ENCODE results near the gene DST.
"Not testable (repeated sequence)": the region's sequence is repeated elsewhere in the genome, so short reads cannot be mapped to it uniquely, and the experiment has no call there.

DST gene

GRCh38 chr6:56518995-56519767 is 123.5 kb downstream of the DST start:
- no peak for DNase-seq (ENCODE audit: low read depth in 4 of 4, low spot score in 1 of 4)

DNA sequence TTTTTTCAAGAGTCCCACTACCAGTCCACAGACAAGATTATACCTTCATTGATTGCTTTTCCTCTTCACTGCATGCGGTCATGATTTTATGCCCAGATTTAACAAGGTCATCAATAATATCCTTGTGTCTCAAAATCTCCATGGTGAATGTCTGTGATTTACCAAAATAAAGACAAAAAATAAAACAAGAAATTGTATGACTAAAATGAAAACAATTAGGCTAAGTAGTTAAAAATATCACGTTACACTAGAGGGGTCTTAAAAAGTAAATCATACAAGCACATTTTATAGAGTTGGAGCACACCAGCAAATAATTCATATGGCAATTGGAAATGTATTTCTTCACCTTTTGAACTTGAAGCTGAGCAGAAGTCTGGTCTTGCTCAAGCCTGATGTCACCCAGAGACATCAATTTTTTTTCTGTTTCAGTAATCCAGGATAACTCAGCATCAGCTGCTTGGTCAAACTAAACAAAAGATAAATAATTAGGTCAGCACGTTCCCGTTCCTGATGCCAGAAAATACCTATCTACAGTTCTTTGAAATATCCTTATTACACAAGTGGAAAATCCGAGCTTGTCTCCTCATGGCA is 125.4 kb downstream of the DST start:
- DNase-seq (ENCODE audit: low read depth in 4 of 4, low spot score in 1 of 4), result no peak

GRCh38 chr6:56516003-56516402 is 126.7 kb downstream of the DST start:
- DNase-seq (ENCODE audit: low read depth in 4 of 4, low spot score in 1 of 4), result no peak

- DNase-seq (ENCODE audit: low read depth in 4 of 4, low spot score in 1 of 4), result no peak
Observed at GRCh38 chr6:56515081-56515905, 127.4 kb downstream of the DST start.

GRCh38 chr6:56514395-56514794 is 128.3 kb downstream of the DST start:
- no peak for DNase-seq (ENCODE audit: low read depth in 4 of 4, low spot score in 1 of 4)

DNA sequence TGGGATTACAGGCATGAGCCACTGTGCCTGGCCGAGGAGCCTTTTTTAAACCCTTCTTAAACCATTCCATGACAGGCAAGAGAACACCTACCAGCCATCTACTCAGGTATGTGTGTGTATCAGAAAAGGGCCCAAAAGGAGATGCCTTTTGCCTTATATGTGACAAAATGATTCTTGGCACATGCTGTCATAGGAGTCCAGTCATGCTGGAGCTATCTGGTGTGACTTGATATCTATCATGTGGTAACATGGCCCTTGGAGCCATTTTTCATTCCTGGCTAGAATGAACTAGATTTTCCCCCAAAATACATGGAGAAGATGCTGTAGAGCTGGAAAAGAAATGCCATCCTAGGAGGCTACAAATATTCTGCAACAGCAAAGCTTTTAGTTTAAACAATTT is 129.1 kb downstream of the DST start:
- DNase-seq (ENCODE audit: low read depth in 4 of 4, low spot score in 1 of 4), result no peak

- no peak for DNase-seq (ENCODE audit: low read depth in 4 of 4, low spot score in 1 of 4)
Observed at GRCh38 chr6:56511591-56511990, 131.1 kb downstream of the DST start.

DNA sequence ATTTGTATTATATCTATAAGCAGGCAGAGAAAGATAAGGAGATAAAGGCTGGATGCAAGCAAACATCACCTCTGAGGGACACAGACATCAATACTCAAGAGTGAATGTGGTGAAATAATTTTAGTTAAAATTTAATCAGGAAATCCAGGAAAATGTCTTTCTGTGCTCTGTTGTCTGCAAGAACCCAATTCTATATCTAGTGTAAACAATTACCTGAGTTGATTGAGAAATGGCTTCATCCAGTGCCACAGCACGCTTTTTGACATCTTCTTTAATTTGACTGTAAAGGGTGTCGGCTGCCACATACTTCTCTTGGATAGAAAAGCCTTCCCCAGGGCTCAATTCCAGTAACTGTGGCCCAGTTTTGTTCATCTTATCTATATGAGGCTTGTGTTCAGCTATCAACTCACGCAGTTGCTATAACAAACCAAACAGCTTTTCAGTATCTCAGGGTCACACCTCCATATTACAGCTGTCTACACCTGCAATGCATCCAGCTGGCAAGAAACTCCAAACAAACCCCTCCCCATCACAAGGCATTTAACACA is 131.6 kb downstream of the DST start:
- no peak for DNase-seq (ENCODE audit: low read depth in 4 of 4, low spot score in 1 of 4)

- no peak for DNase-seq (ENCODE audit: low read depth in 4 of 4, low spot score in 1 of 4)
Observed at GRCh38 chr6:56509031-56509430, 133.7 kb downstream of the DST start.

DNA sequence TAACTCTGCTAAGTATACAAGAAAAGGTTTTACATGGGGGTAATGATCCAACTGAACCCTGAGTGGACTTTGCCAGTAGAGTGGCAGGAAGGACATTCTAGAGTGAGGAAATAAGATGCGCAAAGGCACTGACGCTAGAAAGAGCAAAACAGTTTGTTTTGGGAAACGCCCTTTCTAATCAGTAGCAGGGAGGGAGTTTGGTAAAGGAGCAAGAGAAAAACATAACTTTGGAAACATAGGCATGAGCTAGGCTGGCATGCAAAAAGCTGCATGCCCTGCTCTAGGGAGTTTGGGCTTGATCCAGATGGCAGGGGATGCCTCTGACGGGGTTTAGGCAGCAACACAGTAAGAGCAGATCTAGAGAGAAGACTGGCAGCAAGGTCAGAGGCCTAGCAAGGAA is 135.2 kb downstream of the DST start:
- DNase-seq (ENCODE audit: low read depth in 4 of 4, low spot score in 1 of 4), result no peak

DNA sequence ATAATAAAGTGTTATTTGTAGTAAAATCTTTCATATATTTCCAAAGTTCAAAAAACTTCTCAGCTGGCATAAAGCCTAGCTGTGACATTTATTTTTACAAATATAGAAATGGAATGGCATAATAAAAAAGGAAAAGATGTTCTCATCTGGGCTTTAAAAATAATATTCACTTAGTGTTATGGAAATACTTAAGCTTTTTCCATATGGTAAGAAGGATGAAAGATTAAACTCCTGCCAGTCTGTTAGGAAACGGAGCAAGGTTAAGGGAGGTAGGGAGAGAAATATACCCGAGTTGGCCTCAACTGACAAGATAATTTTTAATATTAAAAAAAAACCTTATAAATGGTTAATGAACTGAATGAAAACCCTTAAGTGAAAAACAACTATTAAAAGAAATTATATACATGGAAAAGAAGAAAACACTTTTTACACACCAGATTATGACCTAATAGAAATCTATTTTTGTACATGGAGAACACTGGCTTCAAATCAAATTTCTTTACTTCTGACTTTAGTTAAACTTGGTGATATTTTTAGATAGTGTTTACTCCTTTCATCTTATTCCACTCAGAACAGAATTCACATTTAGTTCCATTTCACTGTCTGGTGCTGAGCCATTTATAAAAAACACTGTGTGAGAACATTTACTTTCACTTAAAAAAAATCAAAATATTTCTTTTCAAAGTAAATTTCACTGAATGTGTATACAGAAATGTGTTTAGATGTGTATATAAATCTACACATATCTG is 137.0 kb downstream of the DST start:
- DNase-seq (ENCODE audit: low read depth in 4 of 4, low spot score in 1 of 4), result no peak

- DNase-seq (ENCODE audit: low read depth in 4 of 4, low spot score in 1 of 4), result no peak
Observed at GRCh38 chr6:56501993-56502392, 140.7 kb downstream of the DST start.

- DNase-seq (ENCODE audit: low read depth in 4 of 4, low spot score in 1 of 4), result no peak
Observed at GRCh38 chr6:56499095-56499494, 143.6 kb downstream of the DST start.

GRCh38 chr6:56497691-56498090 is 145.0 kb downstream of the DST start:
- DNase-seq (ENCODE audit: low read depth in 4 of 4, low spot score in 1 of 4), result no peak

- DNase-seq (ENCODE audit: low read depth in 4 of 4, low spot score in 1 of 4), result no peak
Observed at GRCh38 chr6:56497240-56497639, 145.4 kb downstream of the DST start.

DNA sequence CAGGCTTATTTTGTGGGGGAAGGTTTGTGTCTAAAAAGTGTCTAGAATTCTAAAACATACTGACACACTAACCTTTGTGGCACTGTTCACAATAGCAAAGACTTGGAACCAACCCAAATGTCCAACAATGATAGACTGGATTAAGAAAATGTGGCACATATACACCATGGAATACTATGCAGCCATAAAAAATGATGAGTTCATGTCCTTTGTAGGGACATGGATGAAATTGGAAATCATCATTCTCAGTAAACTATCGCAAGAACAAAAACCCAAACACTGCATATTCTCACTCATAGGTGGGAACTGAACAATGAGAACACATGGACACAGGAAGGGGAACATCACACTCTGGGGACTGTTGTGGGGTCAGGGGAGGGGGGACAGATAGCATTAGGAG is 146.0 kb downstream of the DST start:
- DNase-seq (ENCODE audit: low read depth in 4 of 4, low spot score in 1 of 4), result not testable (repeated sequence)

GRCh38 chr6:56495654-56496053 is 147.0 kb downstream of the DST start:
- no peak for DNase-seq (ENCODE audit: low read depth in 4 of 4, low spot score in 1 of 4)

GRCh38 chr6:56491606-56492328 is 150.9 kb downstream of the DST start:
- DNase-seq (ENCODE audit: low read depth in 4 of 4, low spot score in 1 of 4), result no peak

DNA sequence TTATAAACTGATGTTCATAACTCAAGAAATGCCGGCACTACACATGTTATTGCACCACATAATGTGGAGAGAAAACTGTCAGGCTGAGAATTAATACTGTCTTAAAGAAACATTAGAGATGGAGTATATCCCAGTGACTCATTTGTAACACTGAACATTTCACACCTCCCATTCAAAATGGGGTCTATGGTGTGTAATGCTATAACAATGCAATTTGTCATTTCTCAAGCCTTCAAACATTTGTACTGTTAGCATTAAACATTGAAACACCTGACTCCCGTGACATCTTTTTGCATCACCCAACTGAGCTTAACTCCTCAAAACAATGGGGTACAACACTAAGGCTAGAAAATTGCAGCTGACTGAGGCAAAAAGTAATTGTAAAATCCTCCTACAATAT is 151.7 kb downstream of the DST start:
- no peak for DNase-seq (ENCODE audit: low read depth in 4 of 4, low spot score in 1 of 4)

DNA sequence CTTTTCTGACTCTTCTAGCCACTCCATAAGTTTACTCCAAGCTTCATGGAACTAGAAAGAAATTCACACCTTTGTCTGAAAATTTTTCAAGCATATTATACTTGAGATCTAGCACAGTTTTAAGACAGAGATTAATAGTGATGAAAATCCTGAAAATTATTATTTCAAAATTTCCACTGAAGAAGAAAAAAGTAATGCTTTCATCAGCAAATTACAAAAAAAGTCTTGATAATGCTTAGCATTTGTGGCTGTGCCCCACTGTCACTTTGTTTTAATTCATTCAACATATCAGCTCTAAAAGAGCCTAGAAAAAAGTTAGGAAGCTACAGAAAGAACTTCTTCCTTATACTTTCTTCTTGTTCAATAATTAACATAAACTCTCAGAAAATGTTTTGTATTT is 153.1 kb downstream of the DST start:
- DNase-seq (ENCODE audit: low read depth in 4 of 4, low spot score in 1 of 4), result no peak

All from stimulated activated CD4-positive, alpha-beta T cell treated with anti-CD3 and anti-CD28 coated beads, Interleukin-1b, Interleukin-23, amount 100 ng/mL, for 24 hours (primary cell).